Nephron (organoid): ENCODE data around the gene DAD1.
"Not testable (repeated sequence)": the region's sequence is repeated elsewhere in the genome, so short reads cannot be mapped to it uniquely, and the experiment has no call there.

Experiments
- H3K27ac Mint-ChIP-seq, 3 experiments: 2 replicates each; pipeline ENCODE4 v1.8.0; 2020; ENCODE audit warnings: mixed read lengths in 3 of 3, mild to moderate bottlenecking in 2 of 3, moderate library complexity in 1 of 3
- H3K27me3 Mint-ChIP-seq: 2 replicates; pipeline ENCODE4 v1.8.0; 2021; ENCODE audit warnings: low read depth, mild to moderate bottlenecking, moderate library complexity, mixed read lengths
- H3K36me3 Mint-ChIP-seq: 2 replicates; pipeline ENCODE4 v1.8.0; 2020; ENCODE audit warnings: low read depth, mixed read lengths
- H3K4me1 Mint-ChIP-seq: 2 replicates; pipeline ENCODE4 v1.8.0; 2020; ENCODE audit warnings: mixed read lengths
- H3K4me3 Mint-ChIP-seq, 3 experiments: 2 replicates each; pipeline ENCODE4 v1.8.0; 2020; ENCODE audit warnings: mild to moderate bottlenecking in 3 of 3, mixed read lengths in 3 of 3, moderate library complexity in 2 of 3
- H3K9me3 Mint-ChIP-seq: 2 replicates; pipeline ENCODE4 v1.8.0; 2020; ENCODE audit warnings: mixed read lengths
- TF ChIP-seq, protein P1 (sequence below), 3 experiments: fragments of 200-600 bp; sonication (generic); IDR thresholded peaks; one replicate each; pipeline ENCODE4 v1.5.0; 2021; ENCODE audit warnings: antibody characterized with exemption in 3 of 3; ENCODE audit not compliant: unreplicated experiment in 3 of 3

Gene DAD1

GRCh38 chr14:22556021-22556989 is 32.7 kb downstream of the DAD1 start:
- Mint-ChIP-seq H3K4me1 (peaks cover 27% of the 10 kb centered on the region), H3K9me3 (no peaks in the 10 kb centered on the region), H3K4me3 (peak overlapping the region; percentile 68 to 81 (median 76)), H3K36me3 (no peaks in the 10 kb centered on the region), H3K27ac (peak overlapping the region; percentile 71 to 95 (median 89)), H3K27me3 (peaks cover 11% of the 10 kb centered on the region)
- TF ChIP-seq, protein P1, sequence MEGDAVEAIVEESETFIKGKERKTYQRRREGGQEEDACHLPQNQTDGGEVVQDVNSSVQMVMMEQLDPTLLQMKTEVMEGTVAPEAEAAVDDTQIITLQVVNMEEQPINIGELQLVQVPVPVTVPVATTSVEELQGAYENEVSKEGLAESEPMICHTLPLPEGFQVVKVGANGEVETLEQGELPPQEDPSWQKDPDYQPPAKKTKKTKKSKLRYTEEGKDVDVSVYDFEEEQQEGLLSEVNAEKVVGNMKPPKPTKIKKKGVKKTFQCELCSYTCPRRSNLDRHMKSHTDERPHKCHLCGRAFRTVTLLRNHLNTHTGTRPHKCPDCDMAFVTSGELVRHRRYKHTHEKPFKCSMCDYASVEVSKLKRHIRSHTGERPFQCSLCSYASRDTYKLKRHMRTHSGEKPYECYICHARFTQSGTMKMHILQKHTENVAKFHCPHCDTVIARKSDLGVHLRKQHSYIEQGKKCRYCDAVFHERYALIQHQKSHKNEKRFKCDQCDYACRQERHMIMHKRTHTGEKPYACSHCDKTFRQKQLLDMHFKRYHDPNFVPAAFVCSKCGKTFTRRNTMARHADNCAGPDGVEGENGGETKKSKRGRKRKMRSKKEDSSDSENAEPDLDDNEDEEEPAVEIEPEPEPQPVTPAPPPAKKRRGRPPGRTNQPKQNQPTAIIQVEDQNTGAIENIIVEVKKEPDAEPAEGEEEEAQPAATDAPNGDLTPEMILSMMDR (IDR thresholded peaks at IDR 0.05; ENCODE audit: unreplicated experiment in 3 of 3) = no peak

- Mint-ChIP-seq H3K36me3 (no peaks in the 10 kb centered on the region), H3K4me1 (peaks cover 31% of the 10 kb centered on the region), H3K4me3 (peak overlapping the region in 1 of 3 experiments; percentile 55), H3K27me3 (peaks cover 11% of the 10 kb centered on the region), H3K27ac (peak overlapping the region; percentile 63 to 95 (median 80)), H3K9me3 (no peaks in the 10 kb centered on the region)
- TF ChIP-seq, protein P1 (IDR thresholded peaks at IDR 0.05; ENCODE audit: unreplicated experiment in 3 of 3) = no peak
Measured at GRCh38 chr14:22555384-22556011, 33.5 kb downstream of the DAD1 start.

DNA sequence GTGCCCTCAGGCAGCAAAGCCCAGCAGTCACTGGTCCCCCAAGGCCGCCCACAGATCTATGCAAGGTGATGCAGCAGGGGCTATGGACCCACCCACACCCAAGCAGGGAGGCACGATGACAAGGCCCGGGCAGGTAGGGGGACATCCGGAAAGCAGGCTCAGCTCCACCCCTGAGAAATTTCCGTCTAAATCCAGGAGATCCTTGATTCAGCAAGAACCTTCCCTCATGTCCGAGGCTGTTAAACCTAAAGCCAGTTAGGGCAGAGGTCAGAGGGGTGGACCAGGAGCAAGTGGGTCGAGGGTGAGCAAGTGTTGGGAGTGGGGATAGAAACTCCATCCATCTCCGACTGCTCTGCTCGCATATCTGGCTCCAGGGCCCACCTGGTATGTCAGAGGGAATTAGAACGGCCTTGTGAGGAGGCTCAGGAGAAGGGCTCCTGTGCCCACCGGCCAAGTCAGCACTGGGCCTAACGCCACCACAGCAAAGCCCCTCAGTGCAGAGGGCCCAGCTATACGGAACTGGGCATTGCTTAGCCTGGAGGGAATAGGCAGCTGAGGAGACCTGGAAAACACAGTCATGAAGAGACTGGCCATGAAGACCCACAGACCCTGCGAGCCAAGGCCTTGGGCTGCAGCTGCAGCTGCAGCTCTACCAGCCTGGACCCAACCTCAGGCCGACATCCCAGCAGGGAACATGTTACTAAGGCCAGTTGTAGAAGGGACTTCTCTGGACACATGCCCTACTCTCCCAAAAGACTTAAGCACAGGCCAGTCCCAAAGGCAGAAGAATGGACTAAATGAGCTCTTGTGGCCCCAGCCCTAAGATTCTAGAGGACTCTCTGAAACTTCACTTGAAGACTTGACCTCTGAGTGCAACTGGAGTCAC is 34.3 kb downstream of the DAD1 start:
- Mint-ChIP-seq H3K36me3 (no peaks in the 10 kb centered on the region), H3K27me3 (peaks cover 11% of the 10 kb centered on the region), H3K4me1 (peaks cover 38% of the 10 kb centered on the region), H3K4me3 (no peak overlapping the region), H3K27ac (peak overlapping the region; percentile 10 to 95 (median 80)), H3K9me3 (no peaks in the 10 kb centered on the region)
- TF ChIP-seq, protein P1 (IDR thresholded peaks at IDR 0.05; ENCODE audit: unreplicated experiment in 3 of 3) = no peak

- not testable (repeated sequence) for H3K4me3 Mint-ChIP-seq, H3K36me3 Mint-ChIP-seq, H3K9me3 Mint-ChIP-seq
- H3K4me1 Mint-ChIP-seq = peaks cover 46% of the 10 kb centered on the region
- peaks cover 11% of the 10 kb centered on the region for H3K27me3 Mint-ChIP-seq
- peak overlapping the region in 2 of 3 experiments; percentile 39 to 63 for H3K27ac Mint-ChIP-seq
Measured at GRCh38 chr14:22553861-22554497, 35.0 kb downstream of the DAD1 start.

DNA sequence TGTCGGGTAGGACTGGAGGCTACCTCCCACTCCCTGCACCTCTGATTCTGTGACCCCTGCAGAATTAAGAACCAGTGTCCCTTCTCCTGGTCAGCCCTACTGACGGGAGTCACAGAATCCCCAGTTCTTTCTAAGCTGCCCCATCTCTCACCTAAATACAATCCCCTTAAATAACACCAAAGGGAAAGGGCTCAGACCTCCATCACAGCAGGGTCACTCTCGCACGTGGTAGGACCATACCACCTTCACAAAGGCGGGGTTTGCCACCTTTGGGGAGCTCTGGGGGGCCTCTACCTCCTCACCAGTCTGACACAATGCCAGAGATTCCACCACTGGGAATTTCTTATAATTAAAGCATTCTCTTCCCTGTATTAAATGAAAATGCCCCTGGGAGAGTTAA is 35.6 kb downstream of the DAD1 start:
- Mint-ChIP-seq H3K27ac (peak overlapping the region in 2 of 3 experiments; percentile 39 to 63), H3K36me3 (no peaks in the 10 kb centered on the region), H3K4me3 (no peak overlapping the region), H3K9me3 (no peaks in the 10 kb centered on the region), H3K27me3 (peaks cover 11% of the 10 kb centered on the region), H3K4me1 (peaks cover 51% of the 10 kb centered on the region)
- TF ChIP-seq, protein P1 (IDR thresholded peaks at IDR 0.05; ENCODE audit: unreplicated experiment in 3 of 3) = no peak
